Astrocyte (in vitro differentiated cells and primary cell): ENCODE results near the gene TEKT3.

Source experiments
- EZH2 ChIP-seq: IDR thresholded peaks from 2 replicates; pipeline ENCODE4 v1.6.1; 2012; ENCODE audit warnings: mild to moderate bottlenecking, low read length, inconsistent platforms; ENCODE audit not compliant: insufficient read depth
- TF ChIP-seq, protein P1 (sequence below): IDR thresholded peaks from 2 replicates; pipeline ENCODE4 v1.5.1; 2011; ENCODE audit warnings: low read depth, mild to moderate bottlenecking, inconsistent platforms, low read length, moderate library complexity; ENCODE audit not compliant: insufficient read depth

DNA sequence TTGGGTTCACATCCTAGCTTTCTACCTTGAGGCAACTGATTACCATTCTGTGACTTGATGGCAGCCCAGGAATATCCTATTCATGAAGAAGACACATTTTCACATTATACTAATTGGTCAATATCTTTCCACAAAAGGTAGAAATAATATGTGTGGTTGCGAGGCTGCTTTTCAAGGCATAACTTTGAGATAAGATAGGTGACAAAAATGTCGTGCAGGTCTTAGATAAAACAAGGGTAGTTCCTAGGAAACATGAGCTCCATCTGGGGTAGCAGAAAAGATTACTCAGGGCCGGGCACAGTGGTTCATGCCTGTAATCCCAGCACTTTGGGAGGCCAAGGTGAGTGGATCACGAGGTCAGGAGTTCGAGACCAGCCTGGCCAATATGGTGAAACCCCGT lies 22.3 kb upstream of the TEKT3 start:
- TF ChIP-seq, protein P1, sequence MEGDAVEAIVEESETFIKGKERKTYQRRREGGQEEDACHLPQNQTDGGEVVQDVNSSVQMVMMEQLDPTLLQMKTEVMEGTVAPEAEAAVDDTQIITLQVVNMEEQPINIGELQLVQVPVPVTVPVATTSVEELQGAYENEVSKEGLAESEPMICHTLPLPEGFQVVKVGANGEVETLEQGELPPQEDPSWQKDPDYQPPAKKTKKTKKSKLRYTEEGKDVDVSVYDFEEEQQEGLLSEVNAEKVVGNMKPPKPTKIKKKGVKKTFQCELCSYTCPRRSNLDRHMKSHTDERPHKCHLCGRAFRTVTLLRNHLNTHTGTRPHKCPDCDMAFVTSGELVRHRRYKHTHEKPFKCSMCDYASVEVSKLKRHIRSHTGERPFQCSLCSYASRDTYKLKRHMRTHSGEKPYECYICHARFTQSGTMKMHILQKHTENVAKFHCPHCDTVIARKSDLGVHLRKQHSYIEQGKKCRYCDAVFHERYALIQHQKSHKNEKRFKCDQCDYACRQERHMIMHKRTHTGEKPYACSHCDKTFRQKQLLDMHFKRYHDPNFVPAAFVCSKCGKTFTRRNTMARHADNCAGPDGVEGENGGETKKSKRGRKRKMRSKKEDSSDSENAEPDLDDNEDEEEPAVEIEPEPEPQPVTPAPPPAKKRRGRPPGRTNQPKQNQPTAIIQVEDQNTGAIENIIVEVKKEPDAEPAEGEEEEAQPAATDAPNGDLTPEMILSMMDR = no peak
- TF ChIP-seq EZH2 = no peak
